ENCODE results near the gene SYVN1.

DNA sequence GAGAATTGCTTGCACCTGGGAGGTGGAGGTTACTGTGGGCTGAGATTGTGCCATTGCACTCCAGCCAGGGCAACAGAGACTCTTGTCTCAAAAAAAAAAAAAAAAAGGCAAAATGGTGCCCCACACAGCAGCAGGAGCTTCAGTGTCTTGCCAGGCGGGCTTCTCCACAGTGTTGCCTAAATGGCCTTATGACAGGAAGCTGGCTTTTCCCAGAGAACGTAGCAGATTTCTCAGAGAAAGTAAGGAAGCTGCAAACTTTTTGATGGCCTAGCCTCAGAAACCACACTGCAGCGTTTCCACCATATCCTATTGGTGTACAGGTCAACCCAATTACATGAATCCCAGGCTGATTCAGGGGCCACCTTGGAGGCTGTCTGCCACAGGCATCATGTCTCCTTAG, 23.0 kb upstream of the SYVN1 start:
- TF ChIP-seq, protein P1, sequence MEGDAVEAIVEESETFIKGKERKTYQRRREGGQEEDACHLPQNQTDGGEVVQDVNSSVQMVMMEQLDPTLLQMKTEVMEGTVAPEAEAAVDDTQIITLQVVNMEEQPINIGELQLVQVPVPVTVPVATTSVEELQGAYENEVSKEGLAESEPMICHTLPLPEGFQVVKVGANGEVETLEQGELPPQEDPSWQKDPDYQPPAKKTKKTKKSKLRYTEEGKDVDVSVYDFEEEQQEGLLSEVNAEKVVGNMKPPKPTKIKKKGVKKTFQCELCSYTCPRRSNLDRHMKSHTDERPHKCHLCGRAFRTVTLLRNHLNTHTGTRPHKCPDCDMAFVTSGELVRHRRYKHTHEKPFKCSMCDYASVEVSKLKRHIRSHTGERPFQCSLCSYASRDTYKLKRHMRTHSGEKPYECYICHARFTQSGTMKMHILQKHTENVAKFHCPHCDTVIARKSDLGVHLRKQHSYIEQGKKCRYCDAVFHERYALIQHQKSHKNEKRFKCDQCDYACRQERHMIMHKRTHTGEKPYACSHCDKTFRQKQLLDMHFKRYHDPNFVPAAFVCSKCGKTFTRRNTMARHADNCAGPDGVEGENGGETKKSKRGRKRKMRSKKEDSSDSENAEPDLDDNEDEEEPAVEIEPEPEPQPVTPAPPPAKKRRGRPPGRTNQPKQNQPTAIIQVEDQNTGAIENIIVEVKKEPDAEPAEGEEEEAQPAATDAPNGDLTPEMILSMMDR (IDR thresholded peaks at IDR 0.05; ENCODE audit: extremely low read depth in 1 of 2, insufficient read depth in 1 of 2, low read depth in 1 of 2, low read length in 2 of 2) = no peak
- TF ChIP-seq POLR2A (IDR thresholded peaks at IDR 0.05; ENCODE audit: low read depth, low read length) (no peak), EZH2 (IDR thresholded peaks at IDR 0.05; ENCODE audit: borderline replicate concordance, low read depth, low read length, severe bottlenecking) (no peak)

All from endothelial cell of umbilical vein (primary cell).